IgD-negative memory B cell (primary cell): ENCODE data around the gene VIPR2. TPM values are rescaled to one million over a fixed set of nuclear protein-coding genes. Genes with fewer than 3 reads are reported as not detected.
"Not testable (repeated sequence)": the region's sequence is repeated elsewhere in the genome, so short reads cannot be mapped to it uniquely, and the experiment has no call there.

Source experiments
- H3K27ac Mint-ChIP-seq, 3 donors: one replicate each; pipeline ENCODE4 v1.8.0; 2020 to 2022; ENCODE audit warnings: mild to moderate bottlenecking in 3 of 3, mixed read lengths in 3 of 3, moderate library complexity in 1 of 3
- H3K27me3 Mint-ChIP-seq: one replicate; pipeline ENCODE4 v1.8.0; 2021; ENCODE audit warnings: mixed read lengths
- H3K36me3 Mint-ChIP-seq: one replicate; pipeline ENCODE4 v1.8.0; 2020; ENCODE audit warnings: mild to moderate bottlenecking, mixed read lengths
- H3K4me1 Mint-ChIP-seq, 3 donors: one replicate each; pipeline ENCODE4 v1.8.0; 2020 to 2022; ENCODE audit warnings: mixed read lengths in 3 of 3, mild to moderate bottlenecking in 1 of 3
- H3K4me3 Mint-ChIP-seq, 4 donors: one replicate each; pipeline ENCODE4 v1.8.0; 2020 to 2022; ENCODE audit warnings: mild to moderate bottlenecking in 4 of 4, mixed read lengths in 4 of 4, moderate library complexity in 3 of 4
- H3K9me3 Mint-ChIP-seq, 3 donors: one replicate each; pipeline ENCODE4 v1.8.0; 2020 to 2021; ENCODE audit warnings: mixed read lengths in 3 of 3, mild to moderate bottlenecking in 1 of 3
- polyA plus RNA-seq: library from polyadenylated mRNA; unstranded; fragments of 300-500 nt; fragmentation: Illumina TruSeq; gene quantifications from one replicate; pipeline ENCODE4 v1.2.3, GENCODE V29; 2021

The VIPR2 gene
- polyA plus RNA-seq, 1 donor from 2014 or later = not detected

- Mint-ChIP-seq H3K4me3 (no peak overlapping the region), H3K4me1 (peaks cover 0 to 2% (median 0%) of the 10 kb centered on the region in 3 donors), H3K27me3 (no peaks in the 10 kb centered on the region), H3K27ac (no peak overlapping the region), H3K36me3 (no peaks in the 10 kb centered on the region), H3K9me3 (peaks cover 0 to 4% (median 2%) of the 10 kb centered on the region in 3 donors)
Measured at GRCh38 chr7:159015081-159015453, 129.6 kb downstream of the VIPR2 start.

- H3K4me1 Mint-ChIP-seq = peaks cover 0 to 2% (median 0%) of the 10 kb centered on the region in 3 donors
- H3K9me3 Mint-ChIP-seq = peaks cover 0 to 4% (median 2%) of the 10 kb centered on the region in 3 donors
- no peak overlapping the region for H3K27ac Mint-ChIP-seq
- H3K36me3 Mint-ChIP-seq = no peaks in the 10 kb centered on the region
- H3K4me3 Mint-ChIP-seq = no peak overlapping the region
- no peaks in the 10 kb centered on the region for H3K27me3 Mint-ChIP-seq
Measured at GRCh38 chr7:159014297-159015062, 130.2 kb downstream of the VIPR2 start.

GRCh38 chr7:159013825-159014289 lies 130.8 kb downstream of the VIPR2 start:
- peaks cover 0 to 2% (median 0%) of the 10 kb centered on the region in 3 donors for H3K4me1 Mint-ChIP-seq
- H3K27ac Mint-ChIP-seq = no peak overlapping the region
- H3K36me3 Mint-ChIP-seq = no peaks in the 10 kb centered on the region
- no peak overlapping the region for H3K4me3 Mint-ChIP-seq
- peaks cover 0 to 4% (median 2%) of the 10 kb centered on the region in 3 donors for H3K9me3 Mint-ChIP-seq
- no peaks in the 10 kb centered on the region for H3K27me3 Mint-ChIP-seq

- Mint-ChIP-seq H3K9me3 (peaks cover 0 to 4% (median 2%) of the 10 kb centered on the region in 3 donors), H3K27ac (no peak overlapping the region), H3K4me1 (peaks cover 0 to 2% (median 0%) of the 10 kb centered on the region in 3 donors), H3K4me3 (no peak overlapping the region), H3K36me3 (no peaks in the 10 kb centered on the region), H3K27me3 (no peaks in the 10 kb centered on the region)
Measured at GRCh38 chr7:159013181-159013690, 131.4 kb downstream of the VIPR2 start.

GRCh38 chr7:159012353-159013069 lies 132.2 kb downstream of the VIPR2 start:
- Mint-ChIP-seq H3K9me3 (peaks cover 0 to 4% (median 2%) of the 10 kb centered on the region in 3 donors), H3K4me3 (no peak overlapping the region), H3K27ac (peak overlapping the region in 2 of 3 donors; percentile 43 to 59), H3K36me3 (no peaks in the 10 kb centered on the region), H3K27me3 (no peaks in the 10 kb centered on the region), H3K4me1 (peaks cover 0 to 2% (median 0%) of the 10 kb centered on the region in 3 donors)

GRCh38 chr7:159011722-159012022 lies 133.0 kb downstream of the VIPR2 start:
- H3K9me3 Mint-ChIP-seq = peaks cover 0 to 4% (median 2%) of the 10 kb centered on the region in 3 donors
- H3K4me1 Mint-ChIP-seq = peaks cover 0 to 2% (median 2%) of the 10 kb centered on the region in 3 donors
- no peak overlapping the region for H3K27ac Mint-ChIP-seq
- no peaks in the 10 kb centered on the region for H3K27me3 Mint-ChIP-seq
- no peak overlapping the region for H3K4me3 Mint-ChIP-seq
- peaks cover 2% of the 10 kb centered on the region for H3K36me3 Mint-ChIP-seq

- peaks cover 0 to 4% (median 2%) of the 10 kb centered on the region in 3 donors for H3K9me3 Mint-ChIP-seq
- no peak overlapping the region for H3K4me3 Mint-ChIP-seq
- H3K4me1 Mint-ChIP-seq = peaks cover 0 to 2% (median 2%) of the 10 kb centered on the region in 3 donors
- H3K27ac Mint-ChIP-seq = no peak overlapping the region
- peaks cover 2% of the 10 kb centered on the region for H3K36me3 Mint-ChIP-seq
- H3K27me3 Mint-ChIP-seq = no peaks in the 10 kb centered on the region
Measured at GRCh38 chr7:159010937-159011721, 133.5 kb downstream of the VIPR2 start.

- Mint-ChIP-seq H3K27ac (peak overlapping the region in 1 of 3 donors; percentile 45), H3K9me3 (peaks cover 0 to 4% (median 2%) of the 10 kb centered on the region in 3 donors)
Measured at GRCh38 chr7:159010411-159010810, 134.3 kb downstream of the VIPR2 start.

GRCh38 chr7:159009951-159010350 lies 134.7 kb downstream of the VIPR2 start:
- H3K4me1 Mint-ChIP-seq = peaks cover 0 to 2% (median 2%) of the 10 kb centered on the region in 3 donors
- H3K27me3 Mint-ChIP-seq = no peaks in the 10 kb centered on the region
- no peak overlapping the region for H3K4me3 Mint-ChIP-seq
- peaks cover 2% of the 10 kb centered on the region for H3K36me3 Mint-ChIP-seq
- H3K9me3 Mint-ChIP-seq = peaks cover 0 to 4% (median 2%) of the 10 kb centered on the region in 3 donors
- peak overlapping the region in 1 of 3 donors; percentile 45 for H3K27ac Mint-ChIP-seq

More at GRCh38 chr7:159010411-159010810, 134.3 kb downstream of the VIPR2 start:
- no peaks in the 10 kb centered on the region for H3K27me3 Mint-ChIP-seq
- H3K36me3 Mint-ChIP-seq = peaks cover 2% of the 10 kb centered on the region
- peaks cover 0 to 2% (median 2%) of the 10 kb centered on the region in 3 donors for H3K4me1 Mint-ChIP-seq
- no peak overlapping the region for H3K4me3 Mint-ChIP-seq

GRCh38 chr7:159008417-159008816 lies 136.2 kb downstream of the VIPR2 start:
- Mint-ChIP-seq H3K4me3 (no peak overlapping the region), H3K27ac (no peak overlapping the region), H3K27me3 (no peaks in the 10 kb centered on the region), H3K9me3 (peaks cover 0 to 4% (median 2%) of the 10 kb centered on the region in 3 donors), H3K36me3 (peaks cover 2% of the 10 kb centered on the region), H3K4me1 (peaks cover 0 to 2% (median 2%) of the 10 kb centered on the region in 3 donors)

- no peaks in the 10 kb centered on the region for H3K27me3 Mint-ChIP-seq
- no peak overlapping the region for H3K4me3 Mint-ChIP-seq
- H3K9me3 Mint-ChIP-seq = peaks cover 0 to 4% (median 2%) of the 10 kb centered on the region in 3 donors
- H3K36me3 Mint-ChIP-seq = peaks cover 2% of the 10 kb centered on the region
- H3K27ac Mint-ChIP-seq = no peak overlapping the region
- H3K4me1 Mint-ChIP-seq = peaks cover 0 to 2% (median 2%) of the 10 kb centered on the region in 3 donors
Measured at GRCh38 chr7:159007996-159008389, 136.7 kb downstream of the VIPR2 start.

GRCh38 chr7:159007364-159007995 lies 137.2 kb downstream of the VIPR2 start:
- Mint-ChIP-seq H3K27ac (no peak overlapping the region), H3K9me3 (peaks cover 0 to 4% (median 2%) of the 10 kb centered on the region in 3 donors), H3K36me3 (peaks cover 2% of the 10 kb centered on the region), H3K4me3 (no peak overlapping the region), H3K4me1 (peaks cover 0 to 2% (median 2%) of the 10 kb centered on the region in 3 donors), H3K27me3 (no peaks in the 10 kb centered on the region)

GRCh38 chr7:159006610-159007130 lies 138.0 kb downstream of the VIPR2 start:
- peaks cover 0 to 2% (median 2%) of the 10 kb centered on the region in 3 donors for H3K4me1 Mint-ChIP-seq
- no peak overlapping the region for H3K4me3 Mint-ChIP-seq
- peaks cover 0 to 4% (median under 1%) of the 10 kb centered on the region in 3 donors for H3K9me3 Mint-ChIP-seq
- H3K27me3 Mint-ChIP-seq = no peaks in the 10 kb centered on the region
- H3K36me3 Mint-ChIP-seq = peaks cover 2% of the 10 kb centered on the region
- H3K27ac Mint-ChIP-seq = no peak overlapping the region

- H3K4me3 Mint-ChIP-seq, H3K27me3 Mint-ChIP-seq, H3K4me1 Mint-ChIP-seq, H3K36me3 Mint-ChIP-seq, H3K9me3 Mint-ChIP-seq, H3K27ac Mint-ChIP-seq: not testable (repeated sequence)
Measured at GRCh38 chr7:159006022-159006609, 138.6 kb downstream of the VIPR2 start.
